ENCODE results near the gene IFNA13.
"Not testable (repeated sequence)": the region's sequence is repeated elsewhere in the genome, so short reads cannot be mapped to it uniquely, and the experiment has no call there.

The IFNA13 gene

DNA sequence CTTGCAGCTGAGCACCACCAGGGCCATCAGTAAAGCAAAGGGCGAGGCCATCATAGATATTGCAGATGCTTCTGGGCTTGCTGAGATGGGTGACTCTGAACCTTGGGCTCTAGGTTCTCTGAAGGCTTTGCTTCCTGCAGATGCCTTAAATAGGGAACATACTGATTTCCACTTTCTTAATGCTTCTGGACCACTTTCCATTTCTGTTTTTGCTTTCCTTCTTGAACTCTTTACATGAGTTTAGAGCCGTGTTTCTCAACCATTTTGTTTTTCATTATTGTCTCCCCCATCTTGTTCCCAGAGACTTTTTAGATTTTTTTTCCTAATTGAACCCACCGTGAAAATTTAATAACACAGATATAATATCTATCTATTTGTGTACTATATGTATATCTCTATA is at the start of gene IFNA13:
IFNA13 (minus strand) TSS at position 101 of the 400 bp plus-strand sequence; CDS start at position 54, 47 bp downstream.
- DNase-seq, result no peak

GRCh38 chr9:21415493-21416267 is 47.8 kb upstream of the IFNA13 start:
- no peak for DNase-seq

GRCh38 chr9:21414220-21414940 is 46.5 kb upstream of the IFNA13 start:
- no peak for DNase-seq

- no peak for DNase-seq
These were observed 45.8 kb upstream of the IFNA13 start for GRCh38 chr9:21413624-21414023.

DNA sequence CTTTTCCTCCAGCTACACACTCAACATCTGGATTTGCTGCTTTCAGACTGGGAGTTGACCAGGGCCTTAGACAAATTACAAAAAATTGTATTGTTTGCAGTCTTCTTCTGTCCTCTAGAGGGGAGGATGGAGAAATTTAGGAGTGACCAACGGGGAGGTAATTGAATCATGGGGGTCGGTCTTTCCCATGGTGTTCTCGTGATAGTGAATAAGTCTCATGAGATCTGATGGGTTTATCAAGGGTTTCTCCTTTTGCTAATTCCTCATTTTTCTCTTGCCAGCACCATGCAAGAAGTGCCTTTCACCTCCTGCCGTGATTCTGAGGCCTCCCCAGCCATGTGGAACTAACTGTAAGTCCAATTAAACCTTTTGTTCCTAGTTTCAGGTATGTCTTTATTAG is 45.3 kb upstream of the IFNA13 start:
- DNase-seq, result no peak

GRCh38 chr9:21412107-21412506 is 44.2 kb upstream of the IFNA13 start:
- no peak for DNase-seq

DNA sequence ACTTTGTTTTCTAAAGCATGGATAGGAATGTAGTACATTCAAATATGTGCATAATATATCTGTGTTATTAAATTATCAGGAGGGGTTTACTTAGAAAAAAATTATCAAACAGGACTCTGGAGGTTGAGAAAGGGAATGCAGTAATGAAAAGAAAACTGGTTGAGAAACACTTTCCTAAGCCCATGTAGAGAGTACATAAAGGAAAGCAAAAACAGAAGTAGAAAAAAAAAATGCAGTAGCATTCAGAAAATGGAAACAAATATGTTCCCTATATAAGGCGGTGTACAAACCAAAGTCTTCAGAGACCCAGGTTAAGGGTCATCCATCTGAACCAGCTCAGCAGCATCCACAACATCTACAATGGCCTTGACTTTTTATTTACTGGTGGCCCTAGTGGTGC is 41.0 kb upstream of the IFNA13 start, which contains the start of gene IFNA8:
IFNA8 (plus strand) TSS at position 301 of the 400 bp plus-strand sequence; CDS start at position 361, 60 bp downstream.
- no peak for DNase-seq

GRCh38 chr9:21404146-21404545 is 36.3 kb upstream of the IFNA13 start:
- no peak for DNase-seq

GRCh38 chr9:21402386-21403251 is 34.8 kb upstream of the IFNA13 start:
- no peak for DNase-seq

DNA sequence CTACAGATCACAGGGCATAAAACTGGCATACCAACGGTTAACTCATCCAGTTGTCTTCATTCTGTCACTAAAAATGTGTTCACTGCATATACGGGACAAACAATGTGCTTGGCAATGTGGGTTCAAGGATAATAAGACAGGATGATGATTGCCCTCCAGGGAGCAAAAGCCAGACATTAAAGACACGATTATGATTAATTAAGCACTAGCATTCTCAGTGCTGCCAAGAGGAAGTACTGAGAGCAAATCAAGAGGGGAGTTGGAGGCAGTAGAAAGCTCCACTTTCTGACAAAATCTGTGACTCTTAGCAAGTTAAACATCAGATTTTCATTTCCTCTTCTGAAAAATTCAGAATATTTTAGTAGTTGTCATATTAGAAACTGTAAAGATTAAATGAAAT is 32.1 kb upstream of the IFNA13 start:
- DNase-seq, result no peak

DNA sequence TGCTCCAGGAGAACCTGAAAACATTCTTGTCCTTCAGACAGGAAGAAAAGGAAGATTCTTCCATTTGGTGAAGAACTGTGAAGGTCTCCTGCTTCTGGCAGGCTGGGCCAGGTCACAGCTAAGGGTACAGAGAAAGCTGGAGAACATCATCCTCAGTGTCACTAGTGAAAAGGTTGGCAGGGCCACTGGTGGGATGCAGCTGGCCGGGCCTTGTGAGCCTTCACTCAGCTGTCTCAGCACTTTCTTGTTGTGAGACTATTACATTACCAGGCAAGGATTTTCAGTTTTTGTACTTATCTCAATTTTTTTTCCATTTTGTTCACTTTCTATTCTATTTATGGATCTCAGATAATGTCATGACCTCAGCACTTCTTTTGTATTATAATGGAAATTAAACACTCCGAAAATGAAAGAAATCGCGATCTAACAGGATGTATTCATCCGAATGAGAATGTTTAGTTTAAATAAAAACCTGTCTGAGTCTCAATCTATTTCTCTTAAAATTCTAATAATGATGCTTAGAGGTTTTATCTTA is 31.2 kb upstream of the IFNA13 start:
- no peak for DNase-seq

DNA sequence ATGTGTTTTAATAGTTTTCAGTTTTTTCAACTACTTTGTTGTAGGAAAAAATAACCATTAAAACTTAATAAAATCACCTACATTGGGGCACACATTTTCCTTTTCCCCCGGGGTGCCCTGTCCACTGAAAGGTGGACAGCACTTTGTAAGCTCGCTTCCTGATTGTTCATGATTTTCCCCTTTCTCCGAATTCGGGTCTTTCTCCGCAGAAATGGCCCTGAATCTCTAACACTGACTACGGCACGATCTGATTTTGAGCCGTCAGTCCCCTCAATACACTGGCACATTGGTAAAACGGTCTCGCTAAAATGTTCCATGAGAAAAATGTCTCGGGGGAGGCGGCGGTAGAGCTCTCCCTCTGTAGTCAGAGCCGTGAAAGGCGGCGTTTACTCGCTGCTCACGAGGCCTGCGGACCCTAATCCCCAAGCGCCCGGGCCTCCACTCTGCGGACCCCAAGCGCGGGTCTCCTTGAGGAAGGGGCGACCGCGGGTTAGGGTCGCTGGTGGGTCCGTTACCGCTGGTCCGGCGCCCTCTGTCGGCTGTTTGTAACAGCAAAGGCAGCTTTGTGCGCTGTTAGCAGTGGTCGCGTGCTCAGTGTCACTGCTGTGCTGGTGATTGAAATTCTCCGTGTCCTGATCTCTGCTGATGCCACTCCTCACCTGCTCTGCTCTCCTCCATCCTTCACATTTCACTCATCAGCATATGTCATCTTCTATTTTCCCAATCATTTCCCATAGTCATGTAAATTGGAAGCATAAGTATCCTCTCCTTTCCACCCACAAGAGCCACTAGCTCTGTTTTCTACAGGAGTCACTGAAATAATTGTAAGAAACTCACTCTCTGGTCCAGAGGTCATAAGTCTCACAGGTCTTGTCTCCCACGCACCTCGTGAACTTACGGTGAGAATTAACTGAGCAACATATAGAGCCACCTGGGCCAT is 28.2 kb upstream of the IFNA13 start:
- DNase-seq, result peak; percentile 36

DNA sequence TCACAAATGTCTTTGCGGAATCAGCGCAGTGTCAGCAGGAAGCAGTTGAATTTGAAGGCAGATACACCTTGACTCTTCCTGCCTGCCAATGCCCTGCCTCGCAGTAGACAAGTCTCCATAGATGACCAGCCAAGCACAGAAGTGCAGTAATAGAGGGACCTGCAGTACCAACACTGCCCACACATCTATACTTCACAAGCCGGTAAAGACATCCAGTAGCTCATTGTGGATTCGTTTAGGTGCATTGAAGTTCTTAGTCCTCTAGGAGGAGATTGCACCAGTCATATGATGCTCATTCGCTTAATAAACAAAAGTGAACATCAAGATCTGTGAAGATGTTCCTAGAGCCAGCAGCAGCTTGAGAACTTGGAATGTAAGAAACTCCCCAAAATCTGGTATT is 24.4 kb upstream of the IFNA13 start:
- DNase-seq, result no peak

- no peak for DNase-seq
These were observed 17.3 kb upstream of the IFNA13 start, which contains the start of gene IFNA2 for GRCh38 chr9:21385131-21385670. IFNA2 (minus strand) TSS chr9:21385398; CDS start chr9:21385329, 69 bp downstream.

- DNase-seq, result no peak
These were observed 15.8 kb upstream of the IFNA13 start for GRCh38 chr9:21383627-21384026.

DNA sequence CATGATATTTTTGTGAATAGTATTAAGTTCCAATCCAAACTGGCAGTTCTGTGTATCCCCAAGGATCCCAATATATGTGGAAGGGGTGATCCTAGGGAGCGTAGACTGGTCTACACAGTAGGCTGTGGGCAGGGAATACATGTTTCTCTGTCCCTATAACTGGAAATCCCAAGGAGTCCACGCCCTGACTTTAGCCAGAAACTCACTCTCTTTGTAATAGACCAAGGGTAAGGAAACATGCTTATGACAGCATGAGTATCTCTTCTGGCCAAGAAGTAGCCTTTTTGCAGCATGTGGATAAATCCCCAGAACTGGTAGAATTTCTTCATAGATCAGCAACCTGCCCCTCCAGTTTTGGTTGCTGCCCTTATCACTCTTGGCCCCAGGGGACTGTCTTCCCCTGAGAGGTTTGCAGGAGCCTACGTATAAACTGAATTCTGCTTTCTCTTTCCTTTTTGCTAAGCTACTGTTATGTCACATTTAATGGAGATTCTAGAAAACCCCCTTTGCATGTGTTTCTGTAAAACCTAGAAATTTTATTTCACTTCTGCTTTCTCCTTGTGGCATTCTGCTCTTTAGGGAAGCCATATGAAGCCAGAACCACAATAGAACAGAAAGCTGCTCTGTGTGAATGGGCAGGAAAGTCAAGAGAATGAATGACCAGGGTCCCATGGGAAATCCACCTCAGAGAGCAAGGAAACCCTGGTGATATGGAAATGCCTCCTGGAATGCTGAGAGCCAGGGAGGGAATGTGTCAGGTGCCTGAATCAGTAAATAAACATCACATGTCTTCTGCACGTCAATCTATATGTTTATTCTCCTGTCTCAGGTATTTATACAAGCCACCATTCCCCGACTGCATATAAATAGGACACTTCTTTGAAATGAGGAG is 13.8 kb upstream of the IFNA13 start:
- peak; percentile 66 for DNase-seq

DNA sequence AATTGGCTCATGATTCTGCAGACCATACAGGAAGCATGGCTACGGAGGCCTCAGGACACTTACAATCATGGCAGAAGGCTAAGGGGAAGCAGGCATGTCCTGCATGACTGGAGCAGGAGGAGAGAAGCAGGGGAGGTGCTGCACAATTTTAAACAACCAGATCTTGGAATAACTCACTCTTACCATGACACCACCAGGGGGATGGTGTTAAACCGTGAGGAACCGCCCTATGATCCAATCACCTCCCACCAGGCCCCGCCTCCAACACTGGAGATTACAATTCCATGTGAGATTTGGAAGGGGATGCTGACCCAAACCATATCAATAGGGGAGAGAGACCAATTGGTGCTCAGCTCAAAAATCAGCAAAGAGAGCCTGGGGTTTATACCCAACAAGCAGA is 3.6 kb upstream of the IFNA13 start:
- not testable (repeated sequence) for DNase-seq

GRCh38 chr9:21367169-21367568 is 688 bp downstream of the IFNA13 start:
- DNase-seq, result not testable (repeated sequence)

DNA sequence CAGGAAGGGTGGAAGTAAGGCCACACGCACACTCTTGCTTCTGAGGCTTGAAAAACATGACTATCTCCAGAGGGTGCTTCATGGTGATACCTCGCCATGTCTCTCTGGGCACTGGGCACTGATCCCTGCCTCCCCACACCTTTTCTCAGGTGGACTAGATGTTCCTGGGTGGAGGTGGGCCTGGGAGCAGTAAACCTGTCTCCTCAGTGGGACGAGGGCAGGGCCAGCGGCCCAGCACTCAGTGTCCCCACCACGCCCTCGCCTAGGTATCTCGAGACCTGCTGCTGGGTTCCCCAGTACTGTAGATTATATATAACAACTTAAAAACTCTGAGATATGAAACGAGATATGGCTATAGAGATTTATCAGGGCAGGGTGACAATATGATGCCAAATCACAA is 5.6 kb downstream of the IFNA13 start:
- DNase-seq, result no peak
